Astrocyte (in vitro differentiated cells and primary cell): ENCODE measurements around the gene FNDC3B.

Source experiments
- EZH2 ChIP-seq: IDR thresholded peaks from 2 replicates; pipeline ENCODE4 v1.6.1; 2012; ENCODE audit warnings: mild to moderate bottlenecking, low read length, inconsistent platforms; ENCODE audit not compliant: insufficient read depth
- TF ChIP-seq, protein P1 (sequence below): IDR thresholded peaks from 2 replicates; pipeline ENCODE4 v1.5.1; 2011; ENCODE audit warnings: low read depth, mild to moderate bottlenecking, inconsistent platforms, low read length, moderate library complexity; ENCODE audit not compliant: insufficient read depth

DNA sequence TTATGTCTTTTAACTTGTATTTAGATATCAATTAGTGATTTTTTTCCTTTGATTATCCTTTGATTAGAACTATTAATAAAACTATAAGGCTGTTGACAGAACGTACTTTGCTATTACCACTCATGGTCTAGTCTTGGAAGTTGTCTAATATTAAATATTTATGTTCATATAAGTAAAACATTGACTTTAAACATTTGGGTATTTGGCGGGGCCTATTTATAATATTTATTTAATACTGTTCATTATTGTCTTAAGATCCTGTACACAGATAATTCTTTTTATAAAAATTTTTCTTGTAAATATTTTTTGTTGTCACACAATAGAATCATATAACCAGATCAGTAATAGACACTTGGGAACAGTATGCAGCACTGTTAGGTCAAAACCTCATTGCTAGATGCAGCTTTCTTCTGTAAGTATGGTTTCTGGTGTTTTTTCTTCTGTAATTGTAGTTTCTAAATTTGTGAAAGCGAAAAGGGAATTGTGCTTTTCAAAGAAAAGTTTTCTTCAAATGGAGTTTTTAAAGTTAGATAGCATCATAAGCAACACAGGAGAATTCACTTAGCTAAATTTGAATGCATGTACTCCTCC is 93.4 kb downstream of the FNDC3B start:
- TF ChIP-seq EZH2: no peak
- TF ChIP-seq, protein P1, sequence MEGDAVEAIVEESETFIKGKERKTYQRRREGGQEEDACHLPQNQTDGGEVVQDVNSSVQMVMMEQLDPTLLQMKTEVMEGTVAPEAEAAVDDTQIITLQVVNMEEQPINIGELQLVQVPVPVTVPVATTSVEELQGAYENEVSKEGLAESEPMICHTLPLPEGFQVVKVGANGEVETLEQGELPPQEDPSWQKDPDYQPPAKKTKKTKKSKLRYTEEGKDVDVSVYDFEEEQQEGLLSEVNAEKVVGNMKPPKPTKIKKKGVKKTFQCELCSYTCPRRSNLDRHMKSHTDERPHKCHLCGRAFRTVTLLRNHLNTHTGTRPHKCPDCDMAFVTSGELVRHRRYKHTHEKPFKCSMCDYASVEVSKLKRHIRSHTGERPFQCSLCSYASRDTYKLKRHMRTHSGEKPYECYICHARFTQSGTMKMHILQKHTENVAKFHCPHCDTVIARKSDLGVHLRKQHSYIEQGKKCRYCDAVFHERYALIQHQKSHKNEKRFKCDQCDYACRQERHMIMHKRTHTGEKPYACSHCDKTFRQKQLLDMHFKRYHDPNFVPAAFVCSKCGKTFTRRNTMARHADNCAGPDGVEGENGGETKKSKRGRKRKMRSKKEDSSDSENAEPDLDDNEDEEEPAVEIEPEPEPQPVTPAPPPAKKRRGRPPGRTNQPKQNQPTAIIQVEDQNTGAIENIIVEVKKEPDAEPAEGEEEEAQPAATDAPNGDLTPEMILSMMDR: no peak
